Activated CD8-positive, alpha-beta memory T cell treated with anti-CD3 and anti-CD28 coated beads, Interleukin-2, amount 50 U/mL, for 48 hours (primary cell): ENCODE measurements around the gene GPC5.

Source experiments
- DNase-seq: peaks from one replicate; pipeline ENCODE4 v3.0.0-alpha.2; 2020

GPC5 gene

DNA sequence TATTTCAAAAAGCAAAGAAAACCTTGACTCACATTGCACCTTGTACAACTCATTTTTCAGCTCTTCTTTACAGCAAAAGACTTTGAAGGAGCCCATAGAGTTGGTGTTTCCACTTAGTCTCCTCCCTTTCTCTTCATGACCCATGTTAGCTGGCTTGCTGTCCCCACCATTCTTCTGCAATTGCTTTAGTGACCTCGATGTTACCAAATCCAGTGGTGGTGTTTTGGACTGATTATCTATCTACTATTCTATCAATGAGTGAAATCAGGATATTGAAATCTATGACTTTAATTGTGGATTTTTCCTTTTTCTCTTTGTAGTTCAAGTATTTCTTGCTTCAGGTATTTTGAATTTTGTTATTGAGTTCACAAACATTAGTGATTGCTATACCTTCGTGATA lies 197.3 kb downstream of the GPC5 start:
- no peak for DNase-seq

DNA sequence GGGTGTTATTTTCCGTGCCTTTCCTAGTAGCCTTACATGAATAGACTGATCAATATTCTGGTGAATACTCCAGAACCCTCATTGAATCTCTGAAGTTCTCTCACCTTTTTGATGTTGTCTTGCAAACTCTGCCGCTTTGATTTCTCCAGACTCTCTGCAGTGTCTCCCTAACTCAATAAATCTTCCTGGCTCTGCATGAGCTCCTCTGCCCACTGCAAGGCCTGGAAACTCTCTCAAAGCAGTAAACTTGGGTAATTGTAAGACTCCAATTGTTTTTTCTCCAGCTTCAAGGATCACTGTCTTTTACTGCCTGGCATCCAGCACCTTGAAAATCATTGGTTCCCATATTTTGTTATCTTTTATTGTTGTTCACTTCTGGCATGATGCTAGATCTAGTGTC lies 198.4 kb downstream of the GPC5 start:
- DNase-seq, result no peak

DNA sequence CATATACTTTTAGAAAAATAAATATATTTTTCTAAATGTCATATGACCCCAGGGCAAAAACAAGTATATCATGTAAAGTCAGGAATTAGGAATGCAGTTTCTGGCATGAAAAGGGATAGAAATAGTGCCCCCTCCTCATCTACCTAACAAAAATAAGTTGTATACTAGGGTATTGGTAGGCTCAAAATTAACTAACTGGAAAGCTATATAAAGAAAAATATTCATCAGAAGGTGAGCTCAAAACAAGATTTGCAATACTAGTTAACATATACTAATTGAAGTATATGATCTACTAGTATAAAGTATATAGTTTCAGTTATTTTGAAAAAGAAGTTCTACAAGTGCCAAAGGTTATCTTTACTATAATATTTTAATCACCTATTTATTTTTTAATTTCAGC lies 200.2 kb downstream of the GPC5 start:
- no peak for DNase-seq

DNA sequence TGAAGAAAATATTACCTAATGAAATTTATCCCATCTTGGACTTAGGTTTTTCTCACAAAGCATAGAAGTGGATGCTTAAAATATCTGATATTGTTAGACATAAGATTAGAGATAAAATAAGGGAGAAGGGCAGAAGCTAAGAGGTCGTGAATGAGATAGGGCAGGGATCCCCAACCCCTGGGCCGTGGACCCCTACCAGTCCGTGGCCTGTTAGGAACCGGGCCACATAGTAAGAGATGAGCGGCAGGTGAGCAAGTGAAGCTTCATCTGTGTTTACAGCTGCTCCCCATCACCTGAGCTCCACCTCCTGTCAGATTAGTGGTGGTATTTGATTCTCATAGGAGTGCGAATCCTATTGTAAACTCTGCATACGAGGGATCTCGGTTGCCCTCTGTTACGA lies 202.9 kb downstream of the GPC5 start:
- no peak for DNase-seq

DNA sequence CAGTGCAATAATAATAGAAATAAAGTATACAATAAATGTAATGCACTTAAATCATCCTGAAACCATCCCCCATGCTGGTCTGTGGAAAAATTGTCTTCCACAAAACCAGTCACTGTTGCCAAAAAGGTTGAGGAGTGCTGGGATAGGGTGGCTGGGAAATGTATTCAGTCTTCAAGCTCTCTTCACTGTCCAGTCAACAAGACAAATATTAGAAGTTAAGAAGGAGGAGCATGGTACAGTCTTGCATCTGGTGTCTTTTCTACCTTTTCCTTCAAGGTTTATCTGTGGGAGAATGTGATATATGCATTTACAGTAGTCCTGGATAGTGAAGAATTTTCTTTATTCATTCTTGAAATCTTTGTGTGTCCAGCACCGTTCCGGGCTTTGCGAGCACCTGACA lies 203.4 kb downstream of the GPC5 start:
- no peak for DNase-seq

DNA sequence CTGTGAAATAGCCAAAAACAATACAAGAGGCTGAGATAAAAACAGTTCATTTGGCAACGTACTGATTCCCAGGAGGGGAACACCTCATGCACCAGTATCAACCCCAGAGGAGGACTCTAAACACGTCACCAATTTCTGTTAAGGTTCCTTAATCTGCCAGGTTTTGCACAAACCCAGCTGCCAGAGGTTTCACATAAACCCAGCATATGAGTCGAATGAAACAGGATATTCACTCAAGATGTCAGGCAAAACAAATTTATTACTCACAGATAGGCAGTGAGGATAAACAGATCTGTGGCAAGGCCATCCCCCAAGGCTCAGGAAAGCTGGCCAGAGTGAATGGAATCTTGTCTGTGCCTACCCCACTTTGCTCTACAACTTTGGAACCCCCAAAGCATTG lies 210.9 kb downstream of the GPC5 start:
- DNase-seq, result no peak

DNA sequence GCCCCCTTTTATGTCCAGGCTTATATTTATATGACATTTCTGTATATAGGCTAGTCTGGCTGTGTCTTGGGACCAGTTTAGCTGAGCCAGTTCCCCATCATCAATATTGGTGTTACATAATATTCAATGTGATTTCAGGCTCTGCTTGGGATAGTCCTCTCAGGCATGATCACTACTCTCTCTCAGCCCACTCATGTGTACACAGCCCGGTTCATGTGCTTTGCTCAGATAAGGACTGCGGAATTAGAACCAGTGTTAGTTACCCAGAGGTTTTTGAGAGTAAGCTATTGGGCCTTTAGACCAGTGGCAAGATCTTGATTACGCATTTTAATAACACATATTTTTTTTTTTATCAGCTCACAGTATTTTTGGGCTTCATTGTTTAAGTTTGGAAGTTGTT lies 219.9 kb downstream of the GPC5 start:
- DNase-seq, result no peak

DNA sequence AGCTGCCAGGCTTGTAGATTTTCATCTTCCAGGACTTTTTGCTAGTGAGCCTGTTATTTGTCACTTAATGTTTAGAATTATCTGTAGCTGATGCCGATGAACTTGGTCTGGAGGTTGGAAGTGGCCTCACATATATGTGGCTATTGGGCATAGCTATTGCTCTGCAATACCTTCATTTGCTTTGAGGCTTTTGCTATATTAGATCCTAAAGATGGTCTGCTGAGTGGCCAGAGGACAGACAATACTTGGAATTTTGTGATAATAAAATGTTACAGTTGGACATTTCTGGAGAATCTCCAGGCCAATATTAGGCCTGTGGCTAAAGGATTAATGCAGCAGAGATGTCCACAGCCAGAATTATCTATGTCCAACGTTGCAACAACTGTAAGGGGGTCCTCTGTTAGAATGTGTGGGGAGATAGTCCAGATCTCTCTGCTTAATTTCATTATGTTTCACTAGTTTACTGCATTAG lies 222.3 kb downstream of the GPC5 start:
- DNase-seq, result no peak

DNA sequence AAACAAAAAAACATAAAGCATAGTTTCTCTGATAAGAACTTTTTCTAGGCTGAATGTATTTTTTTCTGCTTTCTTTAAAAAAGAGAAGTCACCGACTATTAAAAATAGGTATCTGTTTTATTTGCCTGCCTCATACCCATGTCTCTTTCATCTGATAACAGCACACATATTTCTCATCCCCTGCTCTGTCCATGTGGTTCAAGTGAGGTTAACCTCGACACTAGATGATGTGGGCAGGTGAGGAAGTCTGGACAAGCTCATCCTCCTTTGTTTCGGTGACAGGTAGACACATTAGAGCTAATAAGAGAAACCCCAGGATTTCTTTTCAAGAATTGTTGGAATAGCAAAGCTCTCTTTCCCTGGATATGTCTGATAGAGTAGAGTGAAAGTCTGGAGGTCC lies 222.7 kb downstream of the GPC5 start:
- DNase-seq, result no peak

DNA sequence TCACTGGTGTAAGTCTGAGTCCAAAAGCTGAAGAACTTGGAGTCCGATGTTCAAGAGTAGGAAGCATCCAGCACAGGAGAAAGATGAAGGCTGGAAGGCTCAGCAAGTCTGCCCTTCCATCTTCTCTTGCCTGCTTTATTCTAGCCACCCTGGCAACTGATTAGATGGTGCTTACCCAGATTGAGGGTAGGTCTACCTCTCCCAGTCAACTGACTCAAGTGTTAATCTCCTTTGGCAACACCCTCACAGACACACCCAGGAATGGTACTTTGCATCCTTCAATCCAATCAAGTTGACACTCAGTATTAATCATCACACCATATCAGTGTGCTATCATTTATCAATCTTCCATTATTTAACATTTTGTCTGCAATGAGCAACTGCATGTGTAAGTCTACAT lies 223.5 kb downstream of the GPC5 start:
- no peak for DNase-seq

DNA sequence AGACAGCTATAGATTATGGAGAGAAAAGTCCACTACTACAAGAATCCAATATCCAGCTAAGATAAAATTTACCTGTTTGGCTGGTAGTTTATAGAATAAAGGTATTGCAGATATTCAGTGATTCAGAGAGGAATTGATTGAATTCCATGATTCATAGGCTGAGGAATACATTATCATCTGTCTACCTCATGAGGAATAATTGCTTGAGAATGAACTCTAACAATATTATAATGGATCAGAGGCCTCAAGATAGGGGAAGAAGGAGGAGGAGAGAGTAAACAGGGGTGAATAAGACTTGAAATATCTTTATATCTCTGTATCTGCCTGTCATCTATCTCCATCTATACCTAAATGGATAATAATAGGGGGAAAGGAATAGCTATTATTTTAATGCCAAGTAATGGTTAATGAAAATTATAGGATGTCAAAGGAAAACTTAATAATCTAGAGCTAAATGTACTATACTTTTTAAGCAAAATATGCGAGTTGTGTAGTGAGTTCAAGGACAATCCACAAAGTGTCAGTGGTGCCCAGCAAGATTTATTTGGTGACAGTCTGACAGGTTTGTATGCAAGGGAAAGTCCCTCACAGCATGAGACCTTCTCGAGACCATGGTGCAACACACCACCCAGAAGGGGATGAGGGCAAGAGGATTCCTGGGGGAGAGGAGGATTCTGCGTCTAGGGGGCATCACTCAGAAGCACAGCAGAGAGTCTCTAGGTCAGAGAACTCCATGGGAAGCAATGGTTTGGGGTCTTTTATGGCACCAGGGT lies 224.5 kb downstream of the GPC5 start:
- no peak for DNase-seq

DNA sequence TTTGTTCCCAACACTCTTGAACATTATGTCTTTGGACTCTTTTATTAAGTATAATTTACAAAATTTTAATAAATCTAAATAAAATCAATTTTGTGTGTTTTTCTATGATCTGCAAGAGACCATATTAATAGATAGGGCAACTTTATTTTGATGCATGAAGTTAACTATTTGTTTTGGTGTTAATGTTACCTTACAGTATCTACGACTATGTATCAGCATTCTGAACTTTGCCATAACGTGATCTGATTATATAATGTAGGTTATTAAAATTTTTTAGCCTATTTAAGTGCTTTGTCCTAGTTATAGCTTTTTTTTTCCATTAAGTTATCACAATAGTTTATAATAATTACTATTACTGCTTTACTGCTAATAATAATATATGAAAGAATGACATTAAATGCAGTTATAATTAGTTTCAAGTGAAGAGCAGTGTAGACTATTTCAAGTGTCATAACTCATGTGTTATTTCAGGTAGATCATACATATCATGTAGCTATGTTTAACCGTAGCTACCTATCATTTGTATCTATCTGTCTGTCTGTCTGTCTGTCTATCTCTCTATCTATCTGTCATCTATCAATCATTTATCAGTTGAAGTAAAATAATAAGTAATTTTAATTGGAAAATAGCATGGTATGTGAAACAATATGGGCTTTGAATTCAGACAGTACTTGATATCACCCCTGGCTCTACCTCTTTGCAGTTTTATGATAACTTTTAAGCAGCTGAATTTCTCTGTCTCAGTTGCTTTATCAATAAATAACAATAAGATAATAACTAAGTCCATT lies 229.7 kb downstream of the GPC5 start:
- DNase-seq, result no peak

DNA sequence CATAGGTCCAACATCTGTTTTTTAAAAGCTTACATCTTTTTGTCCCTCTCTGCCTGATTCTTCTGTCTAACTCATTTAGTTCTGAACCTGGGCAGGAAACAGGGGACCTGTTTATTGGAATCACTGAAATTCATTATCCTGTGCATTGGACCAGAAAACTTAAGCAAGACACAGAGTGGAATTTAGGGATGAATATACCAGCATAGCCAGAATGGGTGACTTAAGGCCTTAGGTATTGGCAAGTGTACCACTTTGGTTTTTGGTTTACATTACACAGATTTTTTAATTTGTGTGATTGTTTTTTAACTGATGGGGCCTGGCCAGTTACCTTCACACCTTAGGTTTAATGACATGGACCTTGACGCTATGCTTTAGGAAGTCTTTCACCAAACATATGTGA lies 232.5 kb downstream of the GPC5 start:
- DNase-seq, result no peak

DNA sequence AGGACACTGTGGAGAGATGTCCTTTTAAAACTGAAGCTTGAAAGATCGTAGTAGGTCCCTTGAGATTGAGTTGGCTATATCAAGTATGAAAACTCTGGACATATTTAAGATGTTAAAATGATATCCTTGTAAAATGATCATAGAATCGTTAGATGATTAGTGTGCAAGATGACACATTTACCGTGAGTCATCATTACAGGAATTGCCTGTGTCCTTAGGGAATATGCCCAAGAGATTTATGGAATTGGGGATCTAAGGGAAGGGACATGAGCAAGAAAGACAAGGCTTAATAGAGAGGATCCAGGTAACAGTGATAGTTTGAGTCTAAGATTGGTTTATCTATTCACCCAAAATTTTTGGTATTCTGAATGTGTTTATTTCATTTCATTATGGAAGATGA lies 233.7 kb downstream of the GPC5 start:
- no peak for DNase-seq

DNA sequence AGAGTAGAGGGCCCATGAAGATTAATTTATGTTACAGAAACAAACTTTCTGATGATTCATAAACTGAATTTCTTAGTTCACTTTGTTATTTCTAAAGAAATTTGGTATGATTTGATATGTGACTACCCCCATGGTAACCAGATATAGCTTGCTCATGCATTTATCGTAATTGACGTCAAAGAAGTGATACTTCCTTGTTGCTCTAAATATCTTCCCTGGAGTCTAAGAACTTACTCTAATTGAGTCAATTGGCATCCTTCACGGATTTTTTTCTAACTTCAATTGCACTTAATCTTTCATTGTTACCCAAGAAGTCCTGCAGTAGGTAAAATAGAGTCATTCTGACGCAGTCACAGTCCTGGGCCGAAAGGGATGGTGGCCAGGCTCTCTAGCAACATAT lies 240.9 kb downstream of the GPC5 start:
- no peak for DNase-seq

DNA sequence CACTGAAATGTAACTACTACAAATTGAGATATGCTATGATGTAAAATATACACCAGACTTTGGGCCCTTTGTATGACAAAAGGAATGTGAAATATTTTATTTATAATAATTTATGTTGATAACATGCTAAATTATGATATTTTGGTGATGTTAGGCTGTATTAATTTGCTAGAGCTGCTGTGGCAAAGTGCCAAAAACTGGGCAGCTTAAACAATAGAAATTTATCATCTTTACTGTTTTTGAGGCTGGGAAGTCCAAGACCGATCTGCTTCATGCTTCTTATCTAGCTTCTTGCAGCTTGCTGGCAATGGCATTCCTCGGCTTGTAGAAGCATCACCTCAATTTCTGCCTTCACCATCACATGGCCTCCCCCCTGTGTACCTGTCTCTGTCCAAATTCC lies 245.0 kb downstream of the GPC5 start:
- no peak for DNase-seq

DNA sequence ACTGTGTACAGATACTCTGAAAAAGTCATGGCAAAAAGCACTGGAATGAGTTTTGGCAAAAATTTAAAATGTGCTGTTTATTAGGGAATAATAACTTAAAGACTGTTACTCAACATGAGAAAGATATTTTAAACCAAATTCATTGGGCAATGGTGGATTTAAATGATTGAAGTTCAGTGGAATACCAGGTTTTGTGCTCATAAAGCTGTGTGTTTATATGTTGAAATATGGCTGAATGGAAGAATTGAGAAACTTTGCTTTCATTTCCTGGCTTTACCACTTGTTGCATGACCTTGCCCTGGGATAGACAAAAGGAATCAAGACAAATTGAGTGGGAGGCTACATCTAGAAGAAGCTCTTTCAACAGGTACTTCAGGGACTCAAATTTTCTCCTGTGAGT lies 246.4 kb downstream of the GPC5 start:
- no peak for DNase-seq

DNA sequence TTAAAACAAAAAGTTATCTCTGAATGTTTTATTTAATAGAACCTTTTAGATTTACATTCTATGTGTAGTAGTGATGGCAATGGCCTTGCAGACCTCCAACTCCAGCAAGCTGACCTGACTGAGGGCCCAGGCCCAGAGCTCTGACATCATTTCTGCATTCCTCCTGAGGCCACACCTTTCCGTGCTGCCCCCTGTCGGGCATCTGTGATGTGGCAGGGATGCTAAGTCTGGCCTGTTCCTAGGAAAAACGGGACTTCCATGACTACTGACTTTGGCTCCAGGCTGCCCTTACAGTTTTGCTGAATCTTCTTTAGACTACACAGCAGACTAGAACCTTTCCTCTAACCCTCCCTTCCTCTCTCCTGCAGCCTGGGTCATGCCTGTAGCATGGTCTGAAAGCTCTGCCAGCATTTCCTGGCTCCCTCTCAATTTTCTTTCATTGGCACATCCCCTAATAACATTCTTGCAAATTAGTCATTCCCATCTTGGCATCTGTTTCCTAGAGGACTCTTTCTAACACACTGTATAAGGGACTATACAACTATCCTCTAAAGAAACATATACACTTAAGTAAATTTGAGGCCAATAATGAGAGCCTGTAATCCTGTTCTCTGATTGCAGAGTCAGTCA lies 249.1 kb downstream of the GPC5 start:
- DNase-seq, result no peak

DNA sequence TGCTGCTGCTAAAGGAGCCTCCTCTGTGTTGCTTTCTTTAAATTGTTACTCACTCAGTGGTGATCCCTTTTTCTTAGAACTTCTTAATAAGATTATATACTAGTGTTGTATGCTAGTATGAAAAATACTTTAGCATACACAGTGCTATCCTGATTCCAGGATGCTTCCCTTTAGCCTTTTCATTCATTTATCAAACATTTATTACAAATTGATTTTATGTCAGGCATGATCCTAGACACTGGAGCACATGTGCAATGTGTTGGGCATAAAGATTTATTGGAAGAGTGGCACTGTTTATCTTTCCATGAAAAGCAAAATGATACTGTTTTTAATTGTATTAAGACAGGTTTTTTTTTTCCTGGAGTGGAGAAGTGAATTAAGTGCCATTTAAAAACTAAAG lies 249.6 kb downstream of the GPC5 start:
- no peak for DNase-seq

DNA sequence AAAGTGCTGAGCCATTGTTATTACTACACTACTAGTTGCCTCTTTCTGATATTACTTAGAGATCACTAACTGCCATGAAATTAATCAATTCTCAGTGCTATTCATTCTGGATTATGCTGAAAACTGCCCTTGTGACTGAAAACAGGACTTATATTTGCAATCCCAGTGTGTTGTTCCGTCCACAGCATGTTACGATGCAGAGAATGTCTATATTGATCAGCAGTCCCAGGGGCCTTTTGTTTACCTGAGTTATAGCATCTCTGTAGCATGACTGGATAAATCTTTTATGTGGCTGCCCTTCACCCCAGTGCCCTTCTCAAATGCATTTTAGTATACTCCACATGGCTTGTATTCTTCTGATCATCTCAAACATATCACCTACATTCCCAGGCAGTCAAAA lies 251.0 kb downstream of the GPC5 start:
- DNase-seq, result no peak

DNA sequence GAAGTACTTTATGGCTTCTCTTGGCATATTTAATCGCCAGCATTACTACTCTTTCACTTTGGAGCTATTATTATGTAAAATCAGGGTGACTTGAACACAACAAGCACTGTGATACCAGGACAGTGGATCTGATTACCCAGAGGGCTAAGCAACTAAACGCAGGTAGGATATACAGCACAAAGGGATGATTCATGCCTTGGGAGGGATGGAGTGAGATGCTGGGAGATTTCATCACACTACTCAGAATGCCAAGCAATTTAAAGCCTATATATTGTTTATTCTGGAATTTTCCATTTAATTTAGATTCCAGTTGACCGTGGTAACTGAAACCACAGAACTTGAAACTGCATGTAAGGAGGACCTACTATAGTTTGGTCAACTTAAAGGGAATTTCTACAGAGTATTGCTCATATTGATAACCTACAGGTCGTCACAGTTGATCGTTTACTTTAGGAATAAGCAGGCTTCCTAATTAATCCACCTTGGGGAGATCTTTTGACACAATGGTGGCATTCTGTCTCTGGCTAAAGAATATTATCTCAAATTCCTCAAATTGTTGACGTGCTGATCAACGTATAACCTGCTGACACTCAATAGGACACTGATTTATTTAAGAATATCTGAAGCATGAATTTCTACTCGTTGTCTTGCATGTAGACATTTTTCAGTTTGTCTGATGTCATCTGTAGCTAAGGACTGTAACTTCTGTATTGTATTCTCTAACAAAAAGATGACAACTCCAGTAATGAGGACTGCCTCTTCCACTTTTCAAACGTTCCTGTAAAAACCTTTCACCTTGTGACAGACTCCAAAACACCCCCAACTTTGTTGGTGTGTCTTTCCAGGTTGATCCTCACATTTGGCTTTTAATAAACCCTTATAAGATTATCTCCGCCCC lies 254.2 kb downstream of the GPC5 start:
- no peak for DNase-seq

DNA sequence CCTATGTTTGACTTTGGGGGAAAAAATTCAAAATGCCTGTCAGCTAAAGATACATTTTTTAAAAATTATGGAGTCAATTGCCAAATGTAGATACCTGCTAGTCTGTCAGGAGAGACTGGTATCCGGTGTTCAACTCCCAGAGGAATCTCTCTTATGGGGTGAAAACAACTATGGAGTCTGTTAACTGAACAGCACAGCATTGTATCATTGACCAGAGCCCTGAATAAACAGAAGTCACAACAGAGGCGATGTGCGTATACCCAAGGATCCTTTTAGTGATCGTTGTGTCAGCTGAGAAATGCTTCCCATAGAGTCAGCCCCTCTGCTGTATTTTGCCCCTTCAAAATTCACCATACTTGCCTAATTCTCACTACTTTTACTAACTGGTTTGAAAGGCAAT lies 257.3 kb downstream of the GPC5 start:
- DNase-seq, result no peak

DNA sequence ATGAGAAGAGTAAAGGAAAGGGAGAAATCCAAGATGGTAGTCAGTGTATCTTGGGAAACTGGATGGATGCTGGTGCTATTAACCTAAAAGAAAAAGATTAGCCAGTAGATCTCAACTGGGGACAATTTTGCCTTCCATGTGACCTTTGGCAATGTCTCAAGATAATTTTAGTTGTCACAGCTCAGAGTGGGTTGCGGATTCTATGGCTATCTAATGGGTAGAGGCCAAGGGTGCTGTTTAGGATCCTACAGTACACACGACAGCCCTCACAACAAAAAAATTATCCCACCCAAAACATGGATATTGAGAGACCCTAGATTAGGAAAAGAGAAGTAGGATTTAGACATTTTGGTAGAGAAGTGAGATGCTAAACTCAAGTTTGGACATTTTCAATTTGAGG lies 258.9 kb downstream of the GPC5 start:
- no peak for DNase-seq
